HEK293 (cell line): ENCODE results near the gene ZFHX3.

Experiments
- CTCF ChIA-PET: fragments of 350-600 bp; formaldehyde crosslinking; extraction: SDS; loops from one replicate; lab custom pipeline; 2021; ENCODE audit warnings: antibody characterized with exemption; lab: Yijun Ruan, JAX
- POLR2A ChIA-PET: fragments of 300-600 bp; formaldehyde crosslinking; extraction: SDS; loops from one replicate; lab custom pipeline; 2020; ENCODE audit warnings: antibody characterized with exemption, inconsistent platforms; lab: Yijun Ruan, JAX
- H3K27ac ChIP-seq: fragments of 200-500 bp; sonication (Bioruptor generic); 2 replicates; pipeline ENCODE4 v1.5.1; 2014; ENCODE audit warnings: low read depth, low read length, control low read depth, inconsistent platforms; ENCODE audit errors: extremely low read depth
- H3K36me3 ChIP-seq, 2 experiments: fragments of 200-500 bp in 1 of 2; sonication (Bioruptor generic) in 1 of 2; 1 replicate in 1 of 2; 2 replicates in 1 of 2; pipeline ENCODE4 v1.5.1; 2014 to 2017; ENCODE audit warnings: inconsistent platforms in 2 of 2, low read length in 2 of 2; ENCODE audit not compliant: control insufficient read depth in 2 of 2, insufficient read depth in 1 of 2
- H3K4me1 ChIP-seq: fragments of 200-500 bp; sonication (Bioruptor generic); 2 replicates; pipeline ENCODE4 v1.5.1; 2014; ENCODE audit warnings: mild to moderate bottlenecking, low read length, inconsistent platforms; ENCODE audit not compliant: control insufficient read depth, insufficient read depth
- H3K4me3 ChIP-seq: 2 replicates; pipeline ENCODE4 v1.5.1; 2011; ENCODE audit warnings: low read depth, mild to moderate bottlenecking, control low read depth, low read length, moderate library complexity
- H3K9me3 ChIP-seq: fragments of 200-500 bp; sonication (Bioruptor generic); 2 replicates; pipeline ENCODE4 v1.5.1; 2014; ENCODE audit warnings: low read depth, low read length, inconsistent platforms; ENCODE audit not compliant: control insufficient read depth, insufficient read depth
- KLF7 ChIP-seq: fragments of 450-650 bp; formaldehyde crosslinking; IDR thresholded peaks from 2 replicates; pipeline ENCODE4 v1.5.1; 2016; ENCODE audit warnings: missing biosample characterization, missing genetic modification characterization, borderline replicate concordance
- ZNF140 ChIP-seq: fragments of 450-650 bp; formaldehyde crosslinking; IDR thresholded peaks from 2 replicates; pipeline ENCODE4 v1.5.1; 2016; ENCODE audit warnings: missing biosample characterization, missing genetic modification characterization
- ZNF174 ChIP-seq: fragments of 450-650 bp; formaldehyde crosslinking; IDR thresholded peaks from 2 replicates; pipeline ENCODE4 v1.5.0; 2017; ENCODE audit warnings: missing biosample characterization, mild to moderate bottlenecking, missing genetic modification characterization
- ZNF311 ChIP-seq: fragments of 450-650 bp; formaldehyde crosslinking; IDR thresholded peaks from 2 replicates; pipeline ENCODE4 v1.5.1; 2017; ENCODE audit warnings: missing biosample characterization, missing genetic modification characterization, borderline replicate concordance
- ZNF324 ChIP-seq: fragments of 450-650 bp; formaldehyde crosslinking; IDR thresholded peaks from 2 replicates; pipeline ENCODE4 v1.5.1; 2016; ENCODE audit warnings: missing biosample characterization, missing genetic modification characterization
- ZNF335 ChIP-seq: fragments of 450-650 bp; formaldehyde crosslinking; conservative IDR thresholded peaks from 2 replicates; pipeline ENCODE4 v1.5.1; 2016; ENCODE audit warnings: missing biosample characterization, missing genetic modification characterization
- ZNF404 ChIP-seq: fragments of 450-650 bp; formaldehyde crosslinking; IDR thresholded peaks from 2 replicates; pipeline ENCODE4 v1.5.1; 2017; ENCODE audit warnings: missing biosample characterization, missing genetic modification characterization
- ZNF514 ChIP-seq: fragments of 450-650 bp; formaldehyde crosslinking; IDR thresholded peaks from 2 replicates; pipeline ENCODE4 v1.5.1; 2016; ENCODE audit warnings: missing biosample characterization, missing genetic modification characterization
- ZNF558 ChIP-seq: fragments of 450-650 bp; formaldehyde crosslinking; IDR thresholded peaks from 2 replicates; pipeline ENCODE4 v1.5.1; 2016; ENCODE audit warnings: missing biosample characterization, missing genetic modification characterization
- ZNF610 ChIP-seq: fragments of 450-650 bp; formaldehyde crosslinking; IDR thresholded peaks from 2 replicates; pipeline ENCODE4 v1.5.1; 2016; ENCODE audit warnings: missing biosample characterization, missing genetic modification characterization, borderline replicate concordance
- ZNF626 ChIP-seq: fragments of 450-650 bp; sonication (Bioruptor Pico); formaldehyde crosslinking; IDR thresholded peaks from 2 replicates; pipeline ENCODE4 v1.5.1; 2018; ENCODE audit warnings: missing biosample characterization, missing genetic modification characterization, inconsistent platforms
- ZNF701 ChIP-seq: fragments of 450-650 bp; formaldehyde crosslinking; IDR thresholded peaks from 2 replicates; pipeline ENCODE4 v1.5.1; 2016; ENCODE audit warnings: missing biosample characterization, missing genetic modification characterization
- ZNF792 ChIP-seq: fragments of 450-650 bp; formaldehyde crosslinking; IDR thresholded peaks from 2 replicates; pipeline ENCODE4 v1.5.1; 2016; ENCODE audit warnings: missing biosample characterization, missing genetic modification characterization
- TF ChIP-seq, protein P1 (sequence below): fragments of 450-650 bp; formaldehyde crosslinking; IDR thresholded peaks from 2 replicates; pipeline ENCODE4 v1.5.1; 2017; ENCODE audit warnings: missing biosample characterization, mild to moderate bottlenecking, missing genetic modification characterization, moderate library complexity
- TF ChIP-seq, protein P2 (sequence below): fragments of 450-650 bp; formaldehyde crosslinking; IDR thresholded peaks from 2 replicates; pipeline ENCODE4 v1.5.1; 2016; ENCODE audit warnings: missing biosample characterization, missing genetic modification characterization
- TF ChIP-seq, protein P3 (sequence below): fragments of 450-650 bp; IDR thresholded peaks from 2 replicates; pipeline ENCODE4 v1.5.1; 2018; ENCODE audit warnings: missing biosample characterization, mild to moderate bottlenecking, missing genetic modification characterization
- TF ChIP-seq, protein P4 (sequence below): fragments of 450-650 bp; formaldehyde crosslinking; IDR thresholded peaks from 2 replicates; pipeline ENCODE4 v1.5.1; 2016; ENCODE audit warnings: missing biosample characterization, missing genetic modification characterization

ZFHX3 gene

DNA sequence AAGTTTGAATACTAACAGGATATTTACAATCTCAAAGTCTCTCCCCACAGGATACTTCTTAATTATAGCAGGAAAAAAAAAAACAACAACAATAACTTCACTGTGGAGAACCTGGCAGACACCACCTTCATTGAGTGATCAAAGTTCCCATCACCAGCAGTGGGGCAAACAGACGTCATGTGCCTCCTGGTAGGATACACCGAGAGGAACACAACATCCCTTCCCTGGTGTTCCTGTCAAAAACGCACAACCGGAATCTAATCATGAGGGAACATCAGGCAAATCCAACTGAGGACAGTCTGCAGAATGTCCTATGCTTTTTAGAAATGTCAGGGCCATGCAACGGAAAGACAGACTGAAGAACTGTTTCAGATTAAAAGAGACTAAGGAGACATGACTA is 80.0 kb downstream of the ZFHX3 start:
- CTCF ChIA-PET = no interaction called here
- TF ChIP-seq ZNF701 (tag by site-specific recombination) = no peak
- TF ChIP-seq ZNF324 (tag by site-specific recombination) = no peak
- no peak for TF ChIP-seq ZNF174 (tag by site-specific recombination)
- TF ChIP-seq ZNF610 (tag by site-specific recombination) = no peak
- no peak for TF ChIP-seq ZNF792 (tag by site-specific recombination)
- Histone ChIP-seq H3K36me3 (no peaks in the 10 kb centered on the region; a peak in 1 of 3 replicates), H3K27ac (no peak overlapping the region), H3K4me3 (no peak overlapping the region), H3K9me3 (no peaks in the 10 kb centered on the region), H3K4me1 (peaks cover 6% of the 10 kb centered on the region; the same call in 1 of the 2 replicates)
- POLR2A ChIA-PET = no interaction called here

DNA sequence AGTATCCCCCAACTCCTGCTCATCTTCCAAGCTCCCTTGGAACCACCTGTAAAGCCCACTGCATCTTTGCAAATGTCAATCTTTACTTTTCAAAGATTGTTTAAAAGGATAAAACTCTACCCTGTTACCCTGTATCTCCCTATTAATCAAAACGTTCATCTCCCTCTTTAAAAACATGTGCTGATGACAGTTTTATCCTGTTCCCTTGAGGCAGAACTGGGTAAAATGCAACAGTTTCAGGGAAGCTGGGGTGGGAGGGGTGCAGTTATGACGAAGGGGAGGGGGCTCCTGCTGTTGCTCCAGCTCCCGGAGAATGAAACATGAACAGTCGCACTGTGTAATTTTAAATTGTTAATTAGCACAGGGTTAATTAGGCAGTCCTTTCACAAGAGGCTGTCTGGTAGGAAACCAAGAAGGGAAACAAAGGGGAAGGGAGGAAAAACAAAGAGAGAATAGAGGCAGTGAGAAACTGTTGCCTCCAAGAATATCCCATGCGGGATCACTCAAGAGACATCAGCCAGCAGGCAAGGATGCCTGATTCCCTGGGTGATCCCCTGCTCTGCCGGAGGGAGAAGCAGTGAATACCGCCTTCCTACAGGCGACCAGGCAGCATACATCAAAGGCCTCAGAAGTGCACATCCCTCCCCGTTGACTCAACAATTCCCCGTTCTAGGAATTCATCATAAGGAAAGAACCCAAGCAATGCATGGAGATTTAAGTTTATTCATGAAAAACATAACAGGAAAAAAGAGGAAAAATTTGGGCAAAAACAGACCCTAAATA is 84.2 kb downstream of the ZFHX3 start:
- Histone ChIP-seq H3K36me3 (peaks cover 0 to 12% of the 10 kb centered on the region in 2 experiments; a peak in 2 of 3 replicates), H3K9me3 (no peaks in the 10 kb centered on the region), H3K4me1 (no peaks in the 10 kb centered on the region; the same call in 1 of the 2 replicates), H3K27ac (no peak overlapping the region), H3K4me3 (no peak overlapping the region)
- CTCF ChIA-PET = interaction anchor here (0.7 kb wide), 1 partner anchor 80 kb away, joined by 3 read pairs; no protein-coding TSS in a partner anchor
- POLR2A ChIA-PET = interaction anchor here (0.6 kb wide), 1 partner anchor 10 kb away, joined by 3 read pairs; no protein-coding TSS in a partner anchor
- TF ChIP-seq, protein P1, sequence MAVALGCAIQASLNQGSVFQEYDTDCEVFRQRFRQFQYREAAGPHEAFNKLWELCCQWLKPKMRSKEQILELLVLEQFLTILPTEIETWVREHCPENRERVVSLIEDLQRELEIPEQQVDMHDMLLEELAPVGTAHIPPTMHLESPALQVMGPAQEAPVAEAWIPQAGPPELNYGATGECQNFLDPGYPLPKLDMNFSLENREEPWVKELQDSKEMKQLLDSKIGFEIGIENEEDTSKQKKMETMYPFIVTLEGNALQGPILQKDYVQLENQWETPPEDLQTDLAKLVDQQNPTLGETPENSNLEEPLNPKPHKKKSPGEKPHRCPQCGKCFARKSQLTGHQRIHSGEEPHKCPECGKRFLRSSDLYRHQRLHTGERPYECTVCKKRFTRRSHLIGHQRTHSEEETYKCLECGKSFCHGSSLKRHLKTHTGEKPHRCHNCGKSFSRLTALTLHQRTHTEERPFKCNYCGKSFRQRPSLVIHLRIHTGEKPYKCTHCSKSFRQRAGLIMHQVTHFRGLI = no peak
- TF ChIP-seq, protein P2, sequence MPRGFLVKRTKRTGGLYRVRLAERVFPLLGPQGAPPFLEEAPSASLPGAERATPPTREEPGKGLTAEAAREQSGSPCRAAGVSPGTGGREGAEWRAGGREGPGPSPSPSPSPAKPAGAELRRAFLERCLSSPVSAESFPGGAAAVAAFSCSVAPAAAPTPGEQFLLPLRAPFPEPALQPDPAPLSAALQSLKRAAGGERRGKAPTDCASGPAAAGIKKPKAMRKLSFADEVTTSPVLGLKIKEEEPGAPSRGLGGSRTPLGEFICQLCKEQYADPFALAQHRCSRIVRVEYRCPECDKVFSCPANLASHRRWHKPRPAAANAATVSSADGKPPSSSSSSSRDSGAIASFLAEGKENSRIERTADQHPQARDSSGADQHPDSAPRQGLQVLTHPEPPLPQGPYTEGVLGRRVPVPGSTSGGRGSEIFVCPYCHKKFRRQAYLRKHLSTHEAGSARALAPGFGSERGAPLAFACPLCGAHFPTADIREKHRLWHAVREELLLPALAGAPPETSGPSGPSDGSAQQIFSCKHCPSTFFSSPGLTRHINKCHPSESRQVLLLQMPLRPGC = no peak
- TF ChIP-seq ZNF558 (tag by site-specific recombination) = no peak
- TF ChIP-seq KLF7 (tag by site-specific recombination) = no peak
- TF ChIP-seq ZNF140 (tag by site-specific recombination) = no peak
- TF ChIP-seq ZNF311 = no peak
- TF ChIP-seq, protein P3, sequence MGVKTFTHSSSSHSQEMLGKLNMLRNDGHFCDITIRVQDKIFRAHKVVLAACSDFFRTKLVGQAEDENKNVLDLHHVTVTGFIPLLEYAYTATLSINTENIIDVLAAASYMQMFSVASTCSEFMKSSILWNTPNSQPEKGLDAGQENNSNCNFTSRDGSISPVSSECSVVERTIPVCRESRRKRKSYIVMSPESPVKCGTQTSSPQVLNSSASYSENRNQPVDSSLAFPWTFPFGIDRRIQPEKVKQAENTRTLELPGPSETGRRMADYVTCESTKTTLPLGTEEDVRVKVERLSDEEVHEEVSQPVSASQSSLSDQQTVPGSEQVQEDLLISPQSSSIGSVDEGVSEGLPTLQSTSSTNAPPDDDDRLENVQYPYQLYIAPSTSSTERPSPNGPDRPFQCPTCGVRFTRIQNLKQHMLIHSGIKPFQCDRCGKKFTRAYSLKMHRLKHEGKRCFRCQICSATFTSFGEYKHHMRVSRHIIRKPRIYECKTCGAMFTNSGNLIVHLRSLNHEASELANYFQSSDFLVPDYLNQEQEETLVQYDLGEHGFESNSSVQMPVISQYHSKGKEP = no peak
- TF ChIP-seq ZNF335 (tag by site-specific recombination) = no peak
- TF ChIP-seq ZNF404 (tag by site-specific recombination) = no peak
- TF ChIP-seq, protein P4, sequence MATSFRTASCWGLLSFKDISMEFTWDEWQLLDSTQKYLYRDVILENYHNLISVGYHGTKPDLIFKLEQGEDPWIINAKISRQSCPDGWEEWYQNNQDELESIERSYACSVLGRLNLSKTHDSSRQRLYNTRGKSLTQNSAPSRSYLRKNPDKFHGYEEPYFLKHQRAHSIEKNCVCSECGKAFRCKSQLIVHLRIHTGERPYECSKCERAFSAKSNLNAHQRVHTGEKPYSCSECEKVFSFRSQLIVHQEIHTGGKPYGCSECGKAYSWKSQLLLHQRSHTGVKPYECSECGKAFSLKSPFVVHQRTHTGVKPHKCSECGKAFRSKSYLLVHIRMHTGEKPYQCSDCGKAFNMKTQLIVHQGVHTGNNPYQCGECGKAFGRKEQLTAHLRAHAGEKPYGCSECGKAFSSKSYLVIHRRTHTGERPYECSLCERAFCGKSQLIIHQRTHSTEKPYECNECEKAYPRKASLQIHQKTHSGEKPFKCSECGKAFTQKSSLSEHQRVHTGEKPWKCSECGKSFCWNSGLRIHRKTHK = no peak
- no peak for TF ChIP-seq ZNF174 (tag by site-specific recombination)
- no peak for TF ChIP-seq ZNF514 (tag by site-specific recombination)
- TF ChIP-seq ZNF626 (tag by site-specific recombination) = no peak
